ENCODE results near the gene BTBD17. TPM values are rescaled to one million over a fixed set of nuclear protein-coding genes. Genes with fewer than 3 reads are reported as not detected.

BTBD17 gene
- total RNA-seq, 4 donors from 2014 or later = 0.67 to 0.89 TPM; not detected in 2

DNA sequence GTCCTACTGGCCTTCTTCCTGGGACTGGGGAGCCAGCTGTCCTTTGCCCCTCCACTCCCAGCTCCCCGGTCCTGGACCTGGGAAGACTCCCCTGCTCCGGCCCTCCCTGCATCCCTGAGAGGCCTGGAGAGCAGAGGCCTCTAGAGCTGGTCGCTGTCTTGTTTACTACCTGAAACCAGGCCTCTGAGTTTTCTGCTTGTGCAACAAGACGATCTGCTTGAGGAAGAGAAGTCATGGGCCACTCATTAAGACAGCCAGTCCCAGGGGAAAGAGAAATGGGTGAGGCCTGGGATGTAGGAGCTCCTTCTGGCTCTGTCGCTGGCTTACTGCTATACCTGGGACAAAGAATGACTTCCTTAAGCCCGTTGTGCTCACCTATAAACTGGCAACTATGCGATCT is 40.4 kb upstream of the BTBD17 start:
- Histone ChIP-seq H3K27me3 (no peaks in the 10 kb centered on the region), H3K4me1 (no peaks in the 10 kb centered on the region), H3K27ac (no peak overlapping the region), H3K4me3 (replicated peaks in 1 of 3) (no peak overlapping the region), H3K36me3 (no peaks in the 10 kb centered on the region), H3K9me3 (no peaks in the 10 kb centered on the region)
- WGBS, 2 donors = 91 to 94% methylated on average over 6 to 7 of the region's 7 CpGs
- no peak for DNase-seq
- TF ChIP-seq, protein P1, sequence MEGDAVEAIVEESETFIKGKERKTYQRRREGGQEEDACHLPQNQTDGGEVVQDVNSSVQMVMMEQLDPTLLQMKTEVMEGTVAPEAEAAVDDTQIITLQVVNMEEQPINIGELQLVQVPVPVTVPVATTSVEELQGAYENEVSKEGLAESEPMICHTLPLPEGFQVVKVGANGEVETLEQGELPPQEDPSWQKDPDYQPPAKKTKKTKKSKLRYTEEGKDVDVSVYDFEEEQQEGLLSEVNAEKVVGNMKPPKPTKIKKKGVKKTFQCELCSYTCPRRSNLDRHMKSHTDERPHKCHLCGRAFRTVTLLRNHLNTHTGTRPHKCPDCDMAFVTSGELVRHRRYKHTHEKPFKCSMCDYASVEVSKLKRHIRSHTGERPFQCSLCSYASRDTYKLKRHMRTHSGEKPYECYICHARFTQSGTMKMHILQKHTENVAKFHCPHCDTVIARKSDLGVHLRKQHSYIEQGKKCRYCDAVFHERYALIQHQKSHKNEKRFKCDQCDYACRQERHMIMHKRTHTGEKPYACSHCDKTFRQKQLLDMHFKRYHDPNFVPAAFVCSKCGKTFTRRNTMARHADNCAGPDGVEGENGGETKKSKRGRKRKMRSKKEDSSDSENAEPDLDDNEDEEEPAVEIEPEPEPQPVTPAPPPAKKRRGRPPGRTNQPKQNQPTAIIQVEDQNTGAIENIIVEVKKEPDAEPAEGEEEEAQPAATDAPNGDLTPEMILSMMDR (IDR thresholded peaks at IDR 0.05) = no peak
- TF ChIP-seq POLR2A (IDR thresholded peaks at IDR 0.05) = no peak
- intact Hi-C loops (cut with DNase I) = no loop called here

- H3K36me3 ChIP-seq = no peaks in the 10 kb centered on the region
- no peak overlapping the region for H3K4me3 ChIP-seq (replicated peaks in 1 of 3)
- DNase-seq = no peak
- no peaks in the 10 kb centered on the region for H3K9me3 ChIP-seq
- 91 to 95% methylated on average over 4 of the region's 4 CpGs for WGBS, 2 donors
- no peaks in the 10 kb centered on the region for H3K4me1 ChIP-seq
- TF ChIP-seq, protein P1 (IDR thresholded peaks at IDR 0.05) = no peak
- TF ChIP-seq POLR2A (IDR thresholded peaks at IDR 0.05) = no peak
- H3K27ac ChIP-seq = no peak overlapping the region
- H3K27me3 ChIP-seq = no peaks in the 10 kb centered on the region
- intact Hi-C loops (cut with DNase I) = no loop called here
These were observed 34.9 kb upstream of the BTBD17 start for GRCh38 chr17:74396567-74396966.

DNA sequence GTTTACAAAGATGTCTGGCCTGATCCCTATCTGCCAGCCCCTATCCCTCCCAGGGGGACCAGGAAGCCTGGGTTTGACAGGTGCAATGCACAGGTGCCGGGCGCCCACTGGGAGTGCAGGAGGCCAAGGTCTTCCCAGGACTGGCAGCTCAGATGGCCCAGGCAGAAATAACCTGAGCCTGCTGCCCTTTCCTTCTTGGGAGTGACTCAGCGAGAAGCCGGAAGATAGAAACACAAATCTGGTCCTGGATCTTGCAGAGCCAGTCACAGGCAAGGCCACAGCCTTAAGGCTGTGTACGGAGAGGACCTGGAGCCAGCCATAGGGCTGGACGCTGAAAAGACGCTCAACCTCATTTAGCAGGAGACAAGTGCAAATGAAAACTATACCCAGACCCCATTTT is 33.3 kb upstream of the BTBD17 start:
- Histone ChIP-seq H3K36me3 (no peaks in the 10 kb centered on the region), H3K27me3 (no peaks in the 10 kb centered on the region), H3K27ac (no peak overlapping the region), H3K9me3 (no peaks in the 10 kb centered on the region), H3K4me3 (replicated peaks in 1 of 3) (no peak overlapping the region), H3K4me1 (peaks cover 4% of the 10 kb centered on the region in 2 donors)
- DNase-seq = no peak
- TF ChIP-seq, protein P1 (IDR thresholded peaks at IDR 0.05) = no peak
- no peak for TF ChIP-seq POLR2A (IDR thresholded peaks at IDR 0.05)
- intact Hi-C loops (cut with DNase I) = no loop called here
- WGBS, 2 donors = 90 to 93% methylated on average over 7 of the region's 7 CpGs

DNA sequence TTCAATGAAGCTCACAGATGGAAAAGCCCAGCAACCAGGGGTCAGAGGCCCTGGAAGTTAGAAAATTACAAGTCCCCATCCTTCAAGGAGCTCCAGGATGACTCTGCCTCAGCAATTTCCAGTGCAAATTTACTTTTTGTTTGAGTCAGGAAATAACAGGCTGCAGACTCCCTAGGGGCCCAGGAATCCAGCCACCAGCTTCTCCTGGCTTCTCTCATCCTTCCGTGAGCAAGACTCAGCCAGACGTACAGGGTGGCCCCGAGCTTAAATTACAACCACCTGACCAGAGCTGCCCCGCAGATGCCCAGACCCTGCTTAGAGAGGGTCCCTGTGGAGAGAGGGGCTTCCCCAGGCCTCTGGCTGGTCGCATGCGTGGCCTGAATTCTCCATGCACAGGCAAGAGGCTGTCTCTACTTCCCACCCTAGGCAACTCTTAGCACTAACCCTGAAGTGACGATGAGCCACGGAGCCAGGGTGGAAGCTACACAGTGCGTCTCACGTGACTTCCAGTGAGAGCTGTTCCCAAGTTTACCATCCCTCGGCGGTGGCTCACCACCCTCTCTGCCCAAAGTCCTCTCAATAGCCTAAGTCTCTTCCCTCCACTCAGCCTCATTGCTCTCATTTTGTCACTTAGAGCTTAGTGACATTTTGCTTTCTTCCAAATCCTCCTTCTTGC is 32.7 kb upstream of the BTBD17 start:
- 90 to 94% methylated on average over 6 to 12 of the region's 12 CpGs for WGBS, 2 donors
- Histone ChIP-seq H3K27ac (no peak overlapping the region), H3K4me1 (peaks cover 4% of the 10 kb centered on the region in 2 donors)

GRCh38 chr17:74393346-74393942 is 31.8 kb upstream of the BTBD17 start:
- WGBS, 2 donors = 80 to 87% methylated on average over 6 of the region's 6 CpGs
- no peak for DNase-seq
- no peak overlapping the region for H3K27ac ChIP-seq
- TF ChIP-seq POLR2A (IDR thresholded peaks at IDR 0.05) = no peak
- TF ChIP-seq, protein P1 (IDR thresholded peaks at IDR 0.05) = no peak
- no peaks in the 10 kb centered on the region for H3K27me3 ChIP-seq
- H3K4me3 ChIP-seq (replicated peaks in 1 of 3) = no peak overlapping the region
- H3K36me3 ChIP-seq = no peaks in the 10 kb centered on the region
- intact Hi-C loops (cut with DNase I) = no loop called here
- H3K4me1 ChIP-seq = peaks cover 4% of the 10 kb centered on the region in 2 donors
- no peaks in the 10 kb centered on the region for H3K9me3 ChIP-seq

More for the DNA sequence above, 32.7 kb upstream of the BTBD17 start:
- no peak for DNase-seq
- H3K4me3 ChIP-seq (replicated peaks in 1 of 3) = no peak overlapping the region
- H3K9me3 ChIP-seq = no peaks in the 10 kb centered on the region
- no peaks in the 10 kb centered on the region for H3K27me3 ChIP-seq
- intact Hi-C loops (cut with DNase I) = no loop called here
- TF ChIP-seq, protein P1 (IDR thresholded peaks at IDR 0.05) = no peak
- TF ChIP-seq POLR2A (IDR thresholded peaks at IDR 0.05) = no peak
- H3K36me3 ChIP-seq = no peaks in the 10 kb centered on the region

Measured in thyroid gland (tissue), 4 donors.